Body of pancreas (tissue), 4 donors: ENCODE results near the gene YARS1. TPM values are rescaled to one million over a fixed set of nuclear protein-coding genes. Genes with fewer than 3 reads are reported as not detected.

ENCODE experiments used
- ATAC-seq: fragments of 150-250 bp; one replicate; pipeline ENCODE4 v1.9.1; 2016
- DNase-seq, 4 donors: peaks; one replicate each; pipeline ENCODE4 v3.0.0-alpha.2; 2019
- H3K27ac ChIP-seq, 4 donors: fragments of 200-600 bp; sonication (generic); 1 replicate in 3 of 4; 2 replicates in 1 of 4; pipeline versions ENCODE4 v1.5.1 to v1.6.1; 2016 to 2019; ENCODE audit warnings: mild to moderate bottlenecking in 1 of 4, mixed read lengths in 1 of 4, moderate library complexity in 1 of 4
- H3K27me3 ChIP-seq, 2 donors: fragments of 200-600 bp; sonication (generic); one replicate each; pipeline ENCODE4 v1.6.0; 2016; ENCODE audit warnings: mild to moderate bottlenecking in 1 of 2
- H3K36me3 ChIP-seq, 2 donors: fragments of 200-600 bp; sonication (generic); replicated peaks in 1 of 2; 2 replicates each; pipeline ENCODE4 v1.5.1; 2016; ENCODE audit warnings: low read depth in 2 of 2; ENCODE audit not compliant: insufficient read depth in 1 of 2
- H3K4me1 ChIP-seq: fragments of 200-600 bp; sonication (generic); one replicate; pipeline ENCODE4 v1.6.0; 2016
- H3K4me3 ChIP-seq, 2 donors: fragments of 200-600 bp; sonication (generic); 1 replicate in 1 of 2; 2 replicates in 1 of 2; pipeline ENCODE4 v1.5.1; 2016 to 2019
- H3K9me3 ChIP-seq, 3 donors: fragments of 200-600 bp; sonication (generic); 1 replicate in 2 of 3; 2 replicates in 1 of 3; pipeline ENCODE4 v1.5.1; 2016
- CTCF ChIP-seq, 7 experiments: fragments of 450-650 bp in 4 of 7; fragments of 200-600 bp in 3 of 7; sonication (generic) in 3 of 7; IDR thresholded peaks; one replicate each; pipeline ENCODE4 v1.5.1; 2016 to 2019; ENCODE audit warnings: antibody characterized with exemption in 7 of 7
- POLR2A ChIP-seq, 3 donors: fragments of 450-650 bp; IDR thresholded peaks; one replicate each; pipeline ENCODE4 v1.6.1; 2016; ENCODE audit warnings: antibody characterized with exemption in 3 of 3, mild to moderate bottlenecking in 2 of 3
- WGBS, 2 donors: methylation state at CpG; one replicate each; pipeline ENCODE4 v1.1.5; 2017; 5-methylcytosine and 5-hydroxymethylcytosine counted together
- intact Hi-C: fragments of 100-400 bp; cut with DNase I; formaldehyde crosslinking; loops from one replicate; pipeline ENCODE4 v1.15.1; 2023
- total RNA-seq, 2 donors: library from RNA; depleted of rRNA; stranded (reverse); fragments of >200 nt; gene quantifications; one replicate each; pipeline ENCODE4 v1.1.0, GENCODE V29; 2016

Gene YARS1
- total RNA-seq, 2 donors from 2014 or later = 40.2 to 76.8 TPM

- H3K27me3 ChIP-seq = no peaks in the 10 kb centered on the region
- TF ChIP-seq POLR2A (IDR thresholded peaks at IDR 0.05) (no peak), CTCF (IDR thresholded peaks at IDR 0.05) (no peak)
- H3K4me1 ChIP-seq = no peaks in the 10 kb centered on the region
- no peaks in the 10 kb centered on the region for H3K9me3 ChIP-seq
- H3K4me3 ChIP-seq = no peak overlapping the region
- H3K27ac ChIP-seq = no peak overlapping the region
- H3K36me3 ChIP-seq = peaks cover 0 to 6% of the 10 kb centered on the region in 2 donors
- intact Hi-C loops = no loop called here
- ATAC-seq = no peak
- no peak for DNase-seq
- 16 to 25% methylated on average over 1 of the region's 1 CpG for WGBS, 2 donors
Observed at GRCh38 chr1:32831878-32832277, 14.7 kb upstream of the YARS1 start.

- Histone ChIP-seq H3K4me1 (no peaks in the 10 kb centered on the region), H3K27ac (no peak overlapping the region), H3K36me3 (peaks cover 0 to 16% of the 10 kb centered on the region in 2 donors), H3K27me3 (no peaks in the 10 kb centered on the region), H3K4me3 (no peak overlapping the region), H3K9me3 (no peaks in the 10 kb centered on the region)
- 87 to 91% methylated on average over 6 of the region's 6 CpGs for WGBS, 2 donors
- no peak for TF ChIP-seq CTCF (IDR thresholded peaks at IDR 0.05)
- no peak for TF ChIP-seq POLR2A (IDR thresholded peaks at IDR 0.05)
- DNase-seq (no peak), ATAC-seq (no peak)
- intact Hi-C loops = no loop called here
Observed at GRCh38 chr1:32830092-32830852, 13.1 kb upstream of the YARS1 start.

- no peak for DNase-seq
- ATAC-seq = no peak
- H3K27me3 ChIP-seq = no peaks in the 10 kb centered on the region
- peaks cover 0 to 16% of the 10 kb centered on the region in 2 donors for H3K36me3 ChIP-seq
- 92 to 93% methylated on average over 7 of the region's 7 CpGs for WGBS, 2 donors
- no peaks in the 10 kb centered on the region for H3K4me1 ChIP-seq
- intact Hi-C loops = no loop called here
- no peak overlapping the region for H3K27ac ChIP-seq
- TF ChIP-seq POLR2A (IDR thresholded peaks at IDR 0.05) (no peak), CTCF (IDR thresholded peaks at IDR 0.05) (peak in 2 of 7 experiments; percentile 11 to 21)
- H3K4me3 ChIP-seq = no peak overlapping the region
- no peaks in the 10 kb centered on the region for H3K9me3 ChIP-seq
Observed at GRCh38 chr1:32828341-32828740, 11.2 kb upstream of the YARS1 start.

- Histone ChIP-seq H3K4me1 (no peaks in the 10 kb centered on the region), H3K4me3 (no peak overlapping the region), H3K9me3 (no peaks in the 10 kb centered on the region), H3K27me3 (no peaks in the 10 kb centered on the region), H3K27ac (no peak overlapping the region), H3K36me3 (peaks cover 0 to 16% of the 10 kb centered on the region in 2 donors)
- DNase-seq (no peak), ATAC-seq (no peak)
- 79 to 83% methylated on average over 3 of the region's 3 CpGs for WGBS, 2 donors
- TF ChIP-seq CTCF (IDR thresholded peaks at IDR 0.05) (no peak), POLR2A (IDR thresholded peaks at IDR 0.05) (no peak)
- intact Hi-C loops = no loop called here
Observed at GRCh38 chr1:32825181-32825580, 8.0 kb upstream of the YARS1 start.
